Activated CD4-positive, alpha-beta T cell treated with anti-CD3 and anti-CD28 coated beads, Interleukin-2, amount 10 ng/mL, durations not matched to agents 24 days and 14 days (primary cell): ENCODE results near the gene ZEB1. TPM values are rescaled to one million over a fixed set of nuclear protein-coding genes. Genes with fewer than 3 reads are reported as not detected.
"Not testable (repeated sequence)": the region's sequence is repeated elsewhere in the genome, so short reads cannot be mapped to it uniquely, and the experiment has no call there.

Experiments used
- DNase-seq: peaks from one replicate; pipeline ENCODE4 v3.0.0; 2022
- H3K27ac Mint-ChIP-seq: one replicate; pipeline ENCODE4 v1.8.0; 2022; ENCODE audit warnings: mild to moderate bottlenecking, mixed read lengths
- H3K27me3 Mint-ChIP-seq: one replicate; pipeline ENCODE4 v1.8.0; 2022; ENCODE audit warnings: mixed read lengths
- H3K36me3 Mint-ChIP-seq: one replicate; pipeline ENCODE4 v1.8.0; 2022; ENCODE audit warnings: low read depth, mild to moderate bottlenecking, mixed read lengths
- H3K4me1 Mint-ChIP-seq: one replicate; pipeline ENCODE4 v1.8.0; 2021; ENCODE audit warnings: mixed read lengths
- H3K4me3 Mint-ChIP-seq: one replicate; pipeline ENCODE4 v1.8.0; 2022; ENCODE audit warnings: mild to moderate bottlenecking, moderate library complexity, mixed read lengths
- H3K9me3 Mint-ChIP-seq: one replicate; pipeline ENCODE4 v1.8.0; 2021; ENCODE audit warnings: mixed read lengths
- intact Hi-C: fragments of 100-400 bp; cut with micrococcal nuclease; formaldehyde crosslinking; loops from one replicate; pipeline ENCODE4 v1.15.1; 2023
- total RNA-seq: library from RNA; stranded (reverse); gene quantifications from 2 replicates; pipeline ENCODE4 v1.2.3, GENCODE V29; 2022

Gene ZEB1
- total RNA-seq, 1 donor from 2014 or later, result 71.9 TPM

DNA sequence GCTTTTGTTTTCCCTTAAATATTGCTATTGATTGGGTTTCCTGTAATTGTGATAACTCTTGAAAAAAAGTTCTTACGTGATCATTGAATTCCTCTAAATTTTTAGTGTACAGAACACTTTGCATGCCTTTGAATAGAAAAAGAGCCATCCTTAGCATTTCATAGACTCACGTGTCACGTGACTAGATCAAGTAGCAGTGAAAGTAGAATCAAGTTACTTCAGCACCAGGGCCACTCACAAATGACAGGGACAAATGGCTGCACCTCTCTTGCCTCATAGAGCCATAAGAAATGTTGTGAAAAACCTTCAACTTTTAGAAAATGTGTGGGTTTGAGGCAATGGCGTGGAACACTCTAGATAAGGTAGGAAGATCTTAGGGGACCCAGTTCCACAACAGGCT is 203.8 kb downstream of the ZEB1 start:
- Mint-ChIP-seq H3K9me3 (peaks cover 7% of the 10 kb centered on the region), H3K4me1 (peaks cover 8% of the 10 kb centered on the region), H3K36me3 (peaks cover 60% of the 10 kb centered on the region), H3K27me3 (no peaks in the 10 kb centered on the region), H3K4me3 (no peak overlapping the region), H3K27ac (peak overlapping the region; percentile 12)
- intact Hi-C loops, result no loop called here
- DNase-seq, result no peak

DNA sequence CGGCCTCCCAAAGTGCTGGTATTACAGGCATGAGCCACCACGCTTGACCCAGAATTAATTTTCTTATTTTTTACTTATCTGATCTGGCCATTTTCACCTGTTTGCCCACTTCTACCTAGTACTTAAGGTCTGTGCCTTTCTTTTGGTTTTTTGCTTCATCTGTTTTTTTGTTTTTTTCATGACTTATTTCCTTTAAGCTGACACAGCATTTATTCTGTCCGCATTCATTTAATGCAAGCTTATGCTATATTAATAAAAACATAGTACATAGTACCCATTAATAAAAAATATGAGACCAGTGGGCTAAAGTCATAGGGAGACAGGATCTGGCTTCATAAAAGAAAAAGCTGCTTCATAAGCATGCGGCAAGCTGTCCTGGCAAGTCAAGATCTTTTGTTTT is 205.4 kb downstream of the ZEB1 start:
- Mint-ChIP-seq H3K36me3 (peaks cover 59% of the 10 kb centered on the region), H3K27ac (no peak overlapping the region), H3K9me3 (peaks cover 7% of the 10 kb centered on the region), H3K4me3 (no peak overlapping the region), H3K4me1 (peaks cover 8% of the 10 kb centered on the region), H3K27me3 (no peaks in the 10 kb centered on the region)
- DNase-seq, result no peak
- intact Hi-C loops, result no loop called here

DNA sequence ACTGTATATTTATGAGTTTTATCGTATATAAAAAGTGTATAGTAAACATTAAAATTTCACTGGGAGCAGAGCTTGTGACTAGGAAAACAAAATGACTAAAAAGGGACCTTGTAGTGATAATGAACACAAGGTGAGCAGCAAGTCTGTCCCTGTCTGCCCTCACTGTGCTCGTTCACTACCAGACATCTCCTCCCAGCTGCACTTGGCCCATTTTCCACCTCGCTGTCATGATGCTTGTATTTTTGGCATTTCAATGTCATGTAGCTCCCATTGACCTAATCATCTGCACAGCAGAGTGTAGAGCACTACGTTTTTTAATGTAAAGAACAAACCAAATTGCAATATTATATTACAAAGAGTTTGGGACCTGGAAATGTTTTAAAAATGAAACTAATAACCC is 207.2 kb downstream of the ZEB1 start:
- Mint-ChIP-seq H3K4me3 (no peak overlapping the region), H3K27ac (no peak overlapping the region), H3K4me1 (peaks cover 8% of the 10 kb centered on the region), H3K27me3 (no peaks in the 10 kb centered on the region), H3K9me3 (no peaks in the 10 kb centered on the region), H3K36me3 (peaks cover 48% of the 10 kb centered on the region)
- no peak for DNase-seq
- intact Hi-C loops, result no loop called here

DNA sequence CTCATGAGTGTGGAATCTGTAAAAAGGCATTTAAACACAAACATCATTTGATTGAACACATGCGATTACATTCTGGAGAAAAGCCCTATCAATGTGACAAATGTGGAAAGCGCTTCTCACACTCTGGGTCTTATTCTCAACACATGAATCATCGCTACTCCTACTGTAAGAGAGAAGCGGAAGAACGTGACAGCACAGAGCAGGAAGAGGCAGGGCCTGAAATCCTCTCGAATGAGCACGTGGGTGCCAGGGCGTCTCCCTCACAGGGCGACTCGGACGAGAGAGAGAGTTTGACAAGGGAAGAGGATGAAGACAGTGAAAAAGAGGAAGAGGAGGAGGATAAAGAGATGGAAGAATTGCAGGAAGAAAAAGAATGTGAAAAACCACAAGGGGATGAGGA is 207.7 kb downstream of the ZEB1 start:
- H3K4me3 Mint-ChIP-seq, result no peak overlapping the region
- peaks cover 43% of the 10 kb centered on the region for H3K36me3 Mint-ChIP-seq

DNA sequence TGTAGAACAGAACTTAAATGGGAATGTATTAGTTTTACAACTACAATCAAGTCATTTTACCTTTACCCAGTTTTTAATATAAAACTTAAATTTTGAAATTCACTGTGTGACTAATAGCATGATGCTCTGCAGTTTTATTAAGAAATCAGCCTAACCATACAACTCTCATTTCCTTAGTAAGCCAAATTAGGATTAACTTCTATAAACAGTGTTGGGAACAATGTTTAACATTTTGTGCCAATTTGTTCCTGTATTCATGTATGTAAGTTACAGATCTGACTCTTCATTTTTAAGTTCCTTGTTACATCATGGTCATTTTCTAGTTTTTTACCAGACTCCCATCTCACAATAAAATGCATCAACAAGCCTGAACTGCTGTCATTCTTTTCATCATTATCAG is 209.8 kb downstream of the ZEB1 start:
- Mint-ChIP-seq H3K4me3 (no peak overlapping the region), H3K4me1 (peaks cover 8% of the 10 kb centered on the region), H3K9me3 (peaks cover 3% of the 10 kb centered on the region), H3K27me3 (peaks cover 5% of the 10 kb centered on the region), H3K36me3 (peaks cover 33% of the 10 kb centered on the region), H3K27ac (no peak overlapping the region)
- intact Hi-C loops, result no loop called here
- no peak for DNase-seq

More for the DNA sequence above, 207.7 kb downstream of the ZEB1 start:
- Mint-ChIP-seq H3K27me3 (no peaks in the 10 kb centered on the region), H3K4me1 (peaks cover 8% of the 10 kb centered on the region), H3K9me3 (no peaks in the 10 kb centered on the region), H3K27ac (peak overlapping the region; percentile 52)
- intact Hi-C loops, result no loop called here
- DNase-seq, result no peak

DNA sequence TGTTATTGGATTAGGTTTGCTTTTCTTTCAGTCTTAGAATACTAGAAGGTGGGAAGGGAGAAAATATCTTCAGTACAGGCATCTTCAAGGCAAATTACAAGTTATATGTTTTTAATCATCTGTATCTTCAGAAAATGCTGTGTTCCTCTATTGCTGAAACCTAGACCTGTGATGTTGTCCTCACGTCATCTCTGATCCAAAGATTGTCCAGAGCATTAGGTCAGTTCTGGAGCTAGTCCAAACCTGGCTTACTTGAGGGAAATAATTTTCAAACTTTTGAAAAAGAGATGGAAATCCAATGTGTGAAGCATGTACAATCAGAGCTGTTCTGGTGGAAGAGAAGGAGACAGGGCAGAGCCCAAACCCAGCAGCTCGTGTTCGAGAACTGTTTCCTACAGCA is 217.3 kb downstream of the ZEB1 start:
- Mint-ChIP-seq H3K27me3 (peaks cover 25% of the 10 kb centered on the region), H3K4me3 (no peak overlapping the region), H3K4me1 (no peaks in the 10 kb centered on the region)

DNA sequence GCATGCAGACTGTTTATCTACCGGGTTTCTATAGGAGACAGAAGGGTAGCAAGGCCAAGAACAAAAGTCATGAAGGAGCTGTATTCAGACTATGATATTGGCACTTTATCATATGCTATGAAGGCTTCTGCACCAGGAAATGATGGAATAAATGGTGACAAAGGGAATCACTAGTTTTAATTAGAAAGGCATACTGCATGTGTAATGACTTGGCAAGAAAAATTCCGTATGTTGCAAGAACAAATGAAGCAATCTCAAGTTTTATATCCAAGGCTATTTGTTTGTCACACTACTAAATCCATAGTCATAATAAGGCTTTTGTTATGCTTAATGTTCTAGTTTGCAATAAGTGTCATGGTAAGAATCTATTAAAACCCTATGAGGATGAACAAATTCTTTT is 230.9 kb downstream of the ZEB1 start:
- H3K27ac Mint-ChIP-seq, result no peak overlapping the region
- DNase-seq, result no peak
- H3K27me3 Mint-ChIP-seq, result no peaks in the 10 kb centered on the region
- peaks cover 1% of the 10 kb centered on the region for H3K4me1 Mint-ChIP-seq
- peaks cover 26% of the 10 kb centered on the region for H3K9me3 Mint-ChIP-seq
- H3K36me3 Mint-ChIP-seq, result no peaks in the 10 kb centered on the region
- H3K4me3 Mint-ChIP-seq, result no peak overlapping the region
- intact Hi-C loops, result no loop called here

More for the DNA sequence above, 217.3 kb downstream of the ZEB1 start:
- intact Hi-C loops, result no loop called here
- no peak for DNase-seq
- Mint-ChIP-seq H3K9me3 (peaks cover 3% of the 10 kb centered on the region), H3K36me3 (no peaks in the 10 kb centered on the region), H3K27ac (no peak overlapping the region)

DNA sequence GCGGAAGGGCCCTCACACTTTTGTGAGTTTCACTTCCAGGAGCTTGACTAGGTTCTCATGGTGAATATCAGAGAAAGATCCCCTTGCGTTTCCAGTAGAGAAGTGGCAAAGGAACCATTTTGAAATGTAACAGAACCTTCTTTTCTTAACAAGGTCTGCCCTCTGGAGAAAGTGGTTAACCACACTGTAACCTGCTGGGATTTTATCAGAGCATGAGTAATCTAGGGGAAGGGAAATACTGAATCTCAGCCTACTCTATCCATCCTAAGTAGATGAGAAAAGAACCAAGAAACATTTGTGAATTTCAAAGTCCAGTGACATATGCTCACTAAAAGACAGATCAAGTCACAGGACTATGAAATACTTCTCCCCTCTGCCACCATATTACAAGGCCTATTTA is 235.5 kb downstream of the ZEB1 start:
- Mint-ChIP-seq H3K27ac (no peak overlapping the region), H3K9me3 (peaks cover 20% of the 10 kb centered on the region), H3K27me3 (no peaks in the 10 kb centered on the region), H3K4me1 (peaks cover 1% of the 10 kb centered on the region), H3K36me3 (no peaks in the 10 kb centered on the region), H3K4me3 (no peak overlapping the region)
- no peak for DNase-seq
- intact Hi-C loops, result no loop called here

DNA sequence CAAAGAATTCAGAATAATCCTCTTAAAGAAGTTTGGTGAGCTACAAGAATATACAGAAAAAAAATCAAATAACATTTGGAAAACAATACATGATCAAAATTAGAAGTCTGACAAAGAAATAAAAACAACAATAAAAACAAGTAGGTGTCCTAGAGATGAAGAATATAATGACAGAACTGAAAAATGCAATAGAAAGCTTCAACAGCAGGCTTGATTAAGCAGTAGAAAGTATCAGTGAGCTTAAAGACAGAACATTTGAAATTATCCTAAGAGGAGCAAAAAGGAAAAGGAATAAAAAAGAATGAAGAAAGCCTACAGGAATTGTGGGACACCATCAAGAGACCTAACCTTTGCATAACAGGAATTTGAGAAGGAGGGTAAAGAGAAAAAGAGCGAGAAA is 238.8 kb downstream of the ZEB1 start:
- no peak overlapping the region for H3K27ac Mint-ChIP-seq
- no peak overlapping the region for H3K4me3 Mint-ChIP-seq
- DNase-seq, result no peak
- peaks cover 1% of the 10 kb centered on the region for H3K4me1 Mint-ChIP-seq
- H3K27me3 Mint-ChIP-seq, result peaks cover 3% of the 10 kb centered on the region
- peaks cover 14% of the 10 kb centered on the region for H3K9me3 Mint-ChIP-seq
- intact Hi-C loops, result no loop called here
- H3K36me3 Mint-ChIP-seq, result no peaks in the 10 kb centered on the region

DNA sequence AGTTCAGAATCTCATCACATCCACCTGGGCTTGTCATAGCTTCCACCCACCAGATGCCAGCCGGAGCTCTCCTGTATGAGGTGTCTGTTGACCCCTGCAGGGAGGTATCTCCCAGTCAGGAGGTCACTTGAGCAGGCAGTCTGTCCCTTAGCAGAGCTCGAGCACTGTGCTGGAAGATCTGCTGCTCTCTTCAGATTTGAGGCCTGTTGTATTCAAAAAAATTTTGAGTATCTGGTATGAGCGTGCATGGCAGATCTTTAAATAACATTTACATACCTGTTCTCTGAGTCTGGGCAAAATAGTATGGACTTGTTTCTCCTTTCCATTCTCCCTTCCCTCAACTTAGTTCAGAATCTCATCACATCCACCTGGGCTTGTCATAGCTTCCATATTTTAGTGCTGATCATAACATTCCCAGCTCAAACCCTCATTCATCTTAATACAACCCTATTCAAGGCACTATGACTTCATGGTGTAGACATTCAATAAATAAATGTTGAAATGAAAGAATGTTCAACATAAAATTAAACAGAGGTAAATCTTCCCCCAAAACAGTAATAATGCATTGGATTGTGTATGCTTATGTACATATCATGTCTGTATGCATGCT is 249.3 kb downstream of the ZEB1 start:
- H3K4me1 Mint-ChIP-seq, intact Hi-C loops, DNase-seq, H3K4me3 Mint-ChIP-seq, H3K9me3 Mint-ChIP-seq, H3K27ac Mint-ChIP-seq, H3K36me3 Mint-ChIP-seq: not testable (repeated sequence)
- peaks cover 22% of the 10 kb centered on the region for H3K27me3 Mint-ChIP-seq

DNA sequence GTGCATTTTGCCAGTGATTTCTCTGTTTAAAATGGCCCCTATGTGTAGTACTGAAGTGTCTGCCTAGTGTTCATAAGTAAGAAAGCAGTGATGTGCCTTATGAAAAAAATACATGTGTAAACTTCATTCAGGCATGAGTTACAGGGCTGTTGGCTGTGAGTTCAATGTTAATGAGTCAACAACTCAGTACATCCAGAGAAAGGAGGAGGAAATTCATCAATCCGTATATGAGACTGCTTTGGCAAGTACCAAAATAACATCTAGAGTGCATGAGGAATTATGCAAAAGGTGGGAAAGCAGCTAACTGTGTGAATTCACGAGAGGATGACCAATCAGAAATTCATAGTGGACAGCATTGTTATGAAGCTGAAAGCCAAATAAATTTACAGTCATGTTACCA is 255.6 kb downstream of the ZEB1 start:
- no peaks in the 10 kb centered on the region for H3K36me3 Mint-ChIP-seq
- no peak overlapping the region for H3K4me3 Mint-ChIP-seq
- peaks cover 11% of the 10 kb centered on the region for H3K27me3 Mint-ChIP-seq
- no peaks in the 10 kb centered on the region for H3K4me1 Mint-ChIP-seq
- intact Hi-C loops, result no loop called here
- no peak overlapping the region for H3K27ac Mint-ChIP-seq
- H3K9me3 Mint-ChIP-seq, result peaks cover 21% of the 10 kb centered on the region
- DNase-seq, result no peak

DNA sequence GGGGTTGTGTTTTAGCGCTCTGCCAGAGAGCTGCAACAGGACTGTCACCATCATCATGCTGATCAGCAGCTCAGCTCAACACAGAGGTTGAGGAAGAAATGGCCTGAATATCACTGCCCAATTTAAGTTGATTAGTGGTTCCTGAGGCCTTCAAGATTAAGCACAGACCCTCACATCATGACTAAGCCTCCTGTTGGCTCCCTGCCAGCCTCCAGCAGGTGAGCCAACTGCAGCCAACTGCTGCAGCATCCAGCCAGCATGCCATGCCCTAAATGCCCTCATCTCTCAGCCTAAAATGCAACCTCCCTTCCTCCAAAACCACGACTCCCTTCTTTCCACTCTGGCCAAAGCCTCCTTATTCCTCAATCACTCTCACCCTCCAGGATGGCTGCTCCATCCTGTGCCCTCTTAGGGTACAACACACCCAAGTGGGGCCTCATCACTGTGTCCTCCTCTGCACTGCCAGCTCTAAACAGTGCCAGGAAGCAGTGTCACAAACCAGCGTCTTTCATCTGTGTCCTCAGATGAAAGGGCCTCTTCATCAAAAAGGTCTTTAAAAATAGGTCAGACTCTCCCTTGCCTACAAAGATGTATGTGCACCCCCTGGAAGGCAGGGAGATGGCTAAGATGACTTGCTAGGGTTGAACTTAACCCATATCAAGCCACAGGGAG is 259.3 kb downstream of the ZEB1 start:
- Mint-ChIP-seq H3K36me3 (no peaks in the 10 kb centered on the region), H3K4me1 (peaks cover 6% of the 10 kb centered on the region), H3K9me3 (peaks cover 17% of the 10 kb centered on the region), H3K27ac (no peak overlapping the region), H3K27me3 (peaks cover 2% of the 10 kb centered on the region), H3K4me3 (no peak overlapping the region)
- DNase-seq, result no peak
- intact Hi-C loops, result no loop called here

DNA sequence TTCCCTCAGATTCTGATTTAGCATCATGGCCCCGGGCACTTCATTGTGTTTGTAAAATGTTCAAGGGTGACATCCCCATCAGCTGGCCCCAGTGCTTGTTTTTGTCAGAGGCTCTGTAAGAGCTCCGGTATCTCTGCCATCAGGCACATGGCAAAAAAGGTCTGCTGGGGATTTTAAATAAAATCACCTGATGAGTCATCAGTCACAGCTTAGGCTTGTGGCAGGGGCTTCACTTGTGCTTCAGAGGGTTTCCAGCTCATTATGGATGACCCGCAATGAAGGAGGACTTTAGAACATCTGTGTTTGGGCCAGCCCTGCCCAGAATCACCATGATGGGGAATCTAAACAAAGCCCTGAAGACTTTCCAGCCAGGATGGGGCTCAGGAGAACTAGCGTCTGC is 259.9 kb downstream of the ZEB1 start:
- no peak overlapping the region for H3K27ac Mint-ChIP-seq
- peaks cover 6% of the 10 kb centered on the region for H3K4me1 Mint-ChIP-seq
- no peak overlapping the region for H3K4me3 Mint-ChIP-seq
- H3K36me3 Mint-ChIP-seq, result no peaks in the 10 kb centered on the region
- H3K9me3 Mint-ChIP-seq, result peaks cover 17% of the 10 kb centered on the region
- DNase-seq, result no peak
- H3K27me3 Mint-ChIP-seq, result peaks cover 2% of the 10 kb centered on the region
- intact Hi-C loops, result no loop called here
